Transverse colon (tissue), 4 donors: Measurements from ENCODE around the gene NTN3. TPM values are rescaled to one million over a fixed set of nuclear protein-coding genes. Genes with fewer than 3 reads are reported as not detected.

Source experiments
- DNase-seq: peaks from one replicate; pipeline ENCODE4 v3.0.0-alpha.2; 2019
- H3K27ac ChIP-seq, 4 donors: fragments of 200-600 bp; sonication (generic); 2 replicates each; pipeline ENCODE4 v1.5.1; 2016 to 2018; ENCODE audit warnings: inconsistent platforms in 4 of 4
- H3K27me3 ChIP-seq: fragments of 200-600 bp; sonication (generic); 2 replicates; pipeline ENCODE4 v1.5.1; 2017; ENCODE audit warnings: inconsistent platforms
- H3K36me3 ChIP-seq, 4 donors: fragments of 200-600 bp; sonication (generic); 2 replicates each; pipeline ENCODE4 v1.5.1; 2017 to 2019; ENCODE audit warnings: inconsistent platforms in 4 of 4
- H3K4me1 ChIP-seq, 4 donors: fragments of 200-600 bp; sonication (generic); 2 replicates each; pipeline ENCODE4 v1.5.1; 2017 to 2020; ENCODE audit warnings: inconsistent platforms in 4 of 4
- H3K4me3 ChIP-seq, 4 donors: fragments of 200-600 bp; sonication (generic); 1 replicate in 1 of 4; 2 replicates in 3 of 4; pipeline versions ENCODE4 v1.5.1 to v1.6.1; 2017 to 2019; ENCODE audit warnings: inconsistent platforms in 4 of 4
- H3K9me3 ChIP-seq, 2 donors: fragments of 200-600 bp; sonication (generic); 2 replicates each; pipeline ENCODE4 v1.5.1; 2017 to 2019; ENCODE audit warnings: inconsistent platforms in 2 of 2
- CTCF ChIP-seq, 5 experiments: fragments of 200-600 bp in 3 of 5; fragments of 450-650 bp in 2 of 5; sonication (generic) in 3 of 5; IDR thresholded peaks; 1 replicate in 2 of 5; 2 replicates in 3 of 5; pipeline ENCODE4 v1.5.1; 2016 to 2017; ENCODE audit warnings: antibody characterized with exemption in 5 of 5, inconsistent platforms in 3 of 5, mild to moderate bottlenecking in 2 of 5, moderate library complexity in 1 of 5
- EP300 ChIP-seq: sonication (generic); formaldehyde crosslinking; IDR thresholded peaks from one replicate; pipeline ENCODE4 v1.6.1; 2017; ENCODE audit warnings: antibody characterized with exemption, low read depth
- POLR2A ChIP-seq: fragments of 450-650 bp; IDR thresholded peaks from one replicate; pipeline ENCODE4 v1.6.1; 2016; ENCODE audit warnings: antibody characterized with exemption, mild to moderate bottlenecking, moderate library complexity
- POLR2AphosphoS5 ChIP-seq, 3 donors: sonication (generic); formaldehyde crosslinking; IDR thresholded peaks; one replicate each; pipeline ENCODE4 v1.6.1; 2016; ENCODE audit warnings: antibody characterized with exemption in 3 of 3
- WGBS, 2 donors: methylation state at CpG; one replicate each; pipeline ENCODE4 v1.1.5; 2018; ENCODE audit warnings: low coverage in 1 of 2; 5-methylcytosine and 5-hydroxymethylcytosine counted together
- in situ Hi-C, 4 donors: fragments of 200-750 bp; cut with MboI; loops; one replicate each; pipeline versions ENCODE4 v1.15.0 to v1.15.1; 2017; ENCODE audit warnings: low sequenced_read_pairs in 3 of 4, low pct_ligation_motif_present in 1 of 4, low pct_unique_long_range_greater_than_20kb in 1 of 4
- intact Hi-C: fragments of 100-400 bp; cut with DNase I; formaldehyde crosslinking; loops from one replicate; pipeline ENCODE4 v1.15.1; 2023; ENCODE audit warnings: low total_unique reads
- total RNA-seq, 4 donors: library from RNA; depleted of rRNA; stranded (reverse); fragments of >200 nt; gene quantifications; one replicate each; pipeline ENCODE4 v1.1.0, GENCODE V29; 2016

The NTN3 gene
- total RNA-seq, 4 donors from 2014 or later, result not detected

GRCh38 chr16:2486645-2487516, 15.8 kb downstream of the NTN3 start:
- DNase-seq, result peak; percentile 75
- H3K4me1 ChIP-seq, result peaks cover 8 to 30% (median 10%) of the 10 kb centered on the region in 4 donors
- intact Hi-C loops, result no loop called here
- no peaks in the 10 kb centered on the region for H3K36me3 ChIP-seq
- 59% methylated on average over 29 of the region's 29 CpGs; no CpG with 5 or more reads in 1 of the 2 donors for WGBS, 2 donors
- in situ Hi-C loops, result loop anchor here in 3 of 4 donors (25.0 kb wide), 3 partner anchors 150 to 325 kb away; partner anchors contain the start of genes ABCA3 (in 2 of the 3), CASKIN1 (in 1 of the 3) and TRAF7 (in 1 of the 3)
- H3K9me3 ChIP-seq, result no peaks in the 10 kb centered on the region
- no peak overlapping the region for H3K27ac ChIP-seq
- no peak overlapping the region for H3K4me3 ChIP-seq
- TF ChIP-seq CTCF (IDR thresholded peaks at IDR 0.05), result peak in 4 of 5 experiments; percentile 21 to 61 (median 32)
- TF ChIP-seq POLR2A, result no peak
- no peak for TF ChIP-seq EP300
- no peak for TF ChIP-seq POLR2AphosphoS5 (IDR thresholded peaks at IDR 0.05)
- no peaks in the 10 kb centered on the region for H3K27me3 ChIP-seq

GRCh38 chr16:2487517-2487842, 16.4 kb downstream of the NTN3 start:
- no peak for TF ChIP-seq EP300
- TF ChIP-seq POLR2A, result no peak
- no peak for TF ChIP-seq CTCF (IDR thresholded peaks at IDR 0.05)
- TF ChIP-seq POLR2AphosphoS5 (IDR thresholded peaks at IDR 0.05), result no peak
- Histone ChIP-seq H3K27me3 (no peaks in the 10 kb centered on the region), H3K27ac (no peak overlapping the region), H3K9me3 (no peaks in the 10 kb centered on the region), H3K36me3 (no peaks in the 10 kb centered on the region), H3K4me1 (peaks cover 8 to 31% (median 10%) of the 10 kb centered on the region in 4 donors), H3K4me3 (no peak overlapping the region)
- intact Hi-C loops, result no loop called here
- 66% methylated on average over 8 of the region's 8 CpGs; no CpG with 5 or more reads in 1 of the 2 donors for WGBS, 2 donors
- no peak for DNase-seq
- in situ Hi-C loops, result loop anchor here in 3 of 4 donors (25.0 kb wide), 3 partner anchors 150 to 325 kb away; partner anchors contain the start of genes ABCA3 (in 2 of the 3), CASKIN1 (in 1 of the 3) and TRAF7 (in 1 of the 3)

GRCh38 chr16:2487903-2488531, 16.9 kb downstream of the NTN3 start:
- in situ Hi-C loops, result loop anchor here in 3 of 4 donors (25.0 kb wide), 3 partner anchors 151 to 326 kb away; partner anchors contain the start of genes ABCA3 (in 2 of the 3), CASKIN1 (in 1 of the 3) and TRAF7 (in 1 of the 3)
- Histone ChIP-seq H3K27ac (no peak overlapping the region), H3K9me3 (no peaks in the 10 kb centered on the region), H3K36me3 (no peaks in the 10 kb centered on the region), H3K4me3 (no peak overlapping the region), H3K27me3 (no peaks in the 10 kb centered on the region), H3K4me1 (peaks cover 4 to 30% (median 8%) of the 10 kb centered on the region in 4 donors)
- TF ChIP-seq EP300 (no peak), CTCF (IDR thresholded peaks at IDR 0.05) (no peak), POLR2A (no peak), POLR2AphosphoS5 (IDR thresholded peaks at IDR 0.05) (no peak)
- WGBS, 2 donors, result 81 to 100% methylated on average over 1 to 15 of the region's 15 CpGs
- DNase-seq, result no peak
- intact Hi-C loops, result no loop called here

GRCh38 chr16:2489581-2489980, 18.5 kb downstream of the NTN3 start:
- Histone ChIP-seq H3K36me3 (no peaks in the 10 kb centered on the region), H3K4me1 (peaks cover 0 to 22% (median 3%) of the 10 kb centered on the region in 4 donors), H3K4me3 (no peak overlapping the region), H3K27ac (no peak overlapping the region), H3K9me3 (no peaks in the 10 kb centered on the region), H3K27me3 (no peaks in the 10 kb centered on the region)
- intact Hi-C loops, result no loop called here
- DNase-seq, result no peak
- TF ChIP-seq POLR2A (no peak), POLR2AphosphoS5 (IDR thresholded peaks at IDR 0.05) (no peak), CTCF (IDR thresholded peaks at IDR 0.05) (no peak), EP300 (no peak)
- 95 to 100% methylated on average over 1 to 16 of the region's 16 CpGs for WGBS, 2 donors
- in situ Hi-C loops, result loop anchor here in 3 of 4 donors (25.0 kb wide), 3 partner anchors 152 to 327 kb away; partner anchors contain the start of genes ABCA3 (in 2 of the 3), CASKIN1 (in 1 of the 3) and TRAF7 (in 1 of the 3)
